ENCODE measurements around the gene DHRS7B. TPM values are rescaled to one million over a fixed set of nuclear protein-coding genes. Genes with fewer than 3 reads are reported as not detected.

DHRS7B gene
- total and polyA plus RNA-seq, 9 of the 15 experiments (the other 6 are each of a cell fraction or from before 2014, with no cell fraction given): 8.0 to 30.7 (median 14.8) TPM

- DNase-seq (ENCODE audit: extremely low read depth in 1 of 4, low spot score in 3 of 4) (no peak), FAIRE-seq (no peak), ATAC-seq (no peak)
- BruUV-seq (replicated peaks): no TSS peak
- H2AFZ ChIP-seq (ENCODE audit: low read depth, low read length): no peak overlapping the region
- no peak overlapping the region for H3K27ac ChIP-seq (ENCODE audit: extremely low read depth, low read depth, low read length)
- H3K4me2 ChIP-seq (ENCODE audit: insufficient read depth, low read length): no peak overlapping the region
- no peaks in the 10 kb centered on the region for H3K27me3 ChIP-seq (ENCODE audit: control insufficient read depth in 2 of 2, insufficient read depth in 2 of 2, low read length in 2 of 2)
- intact Hi-C loops (cut with micrococcal nuclease) (loop anchor here (10.0 kb wide), 1 partner anchor 331 kb away; no protein-coding TSS in a partner anchor), in situ Hi-C loops (cut with MboI) (no loop called here)
- H3K4me3 ChIP-seq: no peak overlapping the region
- H3K9me1 ChIP-seq (ENCODE audit: control insufficient read depth, insufficient read depth, low read length): no peaks in the 10 kb centered on the region
- CTCF ChIA-PET (ENCODE audit: low intra/inter-chr PET ratio): no interaction called here
- peaks cover 23% of the 10 kb centered on the region for H3K79me2 ChIP-seq (ENCODE audit: control insufficient read depth, insufficient read depth, low read length)
- H4K20me1 ChIP-seq (replicated peaks; ENCODE audit: control insufficient read depth, insufficient read depth, low read length): no peaks in the 10 kb centered on the region; the same call in 1 of the 2 replicates
- H3K36me3 ChIP-seq (ENCODE audit: control insufficient read depth, insufficient read depth, low read length): no peaks in the 10 kb centered on the region
- POLR2A ChIA-PET: no interaction called here
- no peak overlapping the region for H3K9ac ChIP-seq (ENCODE audit: insufficient read depth in 1 of 2, low read depth in 2 of 2, low read length in 2 of 2)
- WGBS (ENCODE audit: insufficient coverage, low coverage, missing lambda C conversion rate): 25% methylated on average over 3 of the region's 4 CpGs
- H3K4me1 ChIP-seq (replicated peaks in 1 of 2; ENCODE audit: control insufficient read depth in 2 of 2, insufficient read depth in 2 of 2, low read length in 2 of 2): peaks cover 0 to 16% of the 10 kb centered on the region in 2 experiments; a peak in 4 of 5 replicates
- H3K9me3 ChIP-seq (replicated peaks; ENCODE audit: control insufficient read depth, insufficient read depth, low read depth, low read length): no peaks in the 10 kb centered on the region
- TF ChIP-seq NBN (IDR thresholded peaks at IDR 0.05; ENCODE audit: low read depth) (no peak), ZNF124 (CRISPR knock-in tag; IDR thresholded peaks at IDR 0.05) (no peak), HNRNPL (IDR thresholded peaks at IDR 0.05; ENCODE audit: low read depth, low read length) (no peak), CHD1 (IDR thresholded peaks at IDR 0.05; ENCODE audit: low read length) (no peak), MED1 (CRISPR knock-in tag; IDR thresholded peaks at IDR 0.05; ENCODE audit: borderline replicate concordance) (no peak), ZNF121 (CRISPR knock-in tag; conservative IDR thresholded peaks at IDR 0.05) (no peak), FOSL1 (tag; conservative IDR thresholded peaks at IDR 0.05) (no peak), PRDM10 (IDR thresholded peaks at IDR 0.05; ENCODE audit: partially characterized antibody) (no peak), TSC22D4 (tag; IDR thresholded peaks at IDR 0.05) (no peak), AFF4 (CRISPR knock-in tag; IDR thresholded peaks at IDR 0.05) (no peak), RBM25 (IDR thresholded peaks at IDR 0.05; ENCODE audit: low read depth, low read length, severe bottlenecking) (no peak), DPF2 (IDR thresholded peaks at IDR 0.05) (no peak), BHLHE40 (IDR thresholded peaks at IDR 0.05; ENCODE audit: low read length) (no peak), ZNF263 (CRISPR knock-in tag; IDR thresholded peaks at IDR 0.05; ENCODE audit: borderline replicate concordance) (no peak), SAP30 (IDR thresholded peaks at IDR 0.05; ENCODE audit: borderline replicate concordance, insufficient read depth, low read depth, low read length, poor library complexity, severe bottlenecking) (no peak)
- TF ChIP-seq, protein P1, sequence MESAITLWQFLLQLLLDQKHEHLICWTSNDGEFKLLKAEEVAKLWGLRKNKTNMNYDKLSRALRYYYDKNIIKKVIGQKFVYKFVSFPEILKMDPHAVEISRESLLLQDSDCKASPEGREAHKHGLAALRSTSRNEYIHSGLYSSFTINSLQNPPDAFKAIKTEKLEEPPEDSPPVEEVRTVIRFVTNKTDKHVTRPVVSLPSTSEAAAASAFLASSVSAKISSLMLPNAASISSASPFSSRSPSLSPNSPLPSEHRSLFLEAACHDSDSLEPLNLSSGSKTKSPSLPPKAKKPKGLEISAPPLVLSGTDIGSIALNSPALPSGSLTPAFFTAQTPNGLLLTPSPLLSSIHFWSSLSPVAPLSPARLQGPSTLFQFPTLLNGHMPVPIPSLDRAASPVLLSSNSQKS (CRISPR knock-in tag; IDR thresholded peaks at IDR 0.05): no peak
Measured at GRCh38 chr17:21124086-21124485, 2.7 kb upstream of the DHRS7B start.
